ENCODE measurements around the gene MAPKAP1. TPM values are rescaled to one million over a fixed set of nuclear protein-coding genes. Genes with fewer than 3 reads are reported as not detected.

The MAPKAP1 gene
- total RNA-seq, 1 donor from 2014 or later: 74.6 TPM

DNA sequence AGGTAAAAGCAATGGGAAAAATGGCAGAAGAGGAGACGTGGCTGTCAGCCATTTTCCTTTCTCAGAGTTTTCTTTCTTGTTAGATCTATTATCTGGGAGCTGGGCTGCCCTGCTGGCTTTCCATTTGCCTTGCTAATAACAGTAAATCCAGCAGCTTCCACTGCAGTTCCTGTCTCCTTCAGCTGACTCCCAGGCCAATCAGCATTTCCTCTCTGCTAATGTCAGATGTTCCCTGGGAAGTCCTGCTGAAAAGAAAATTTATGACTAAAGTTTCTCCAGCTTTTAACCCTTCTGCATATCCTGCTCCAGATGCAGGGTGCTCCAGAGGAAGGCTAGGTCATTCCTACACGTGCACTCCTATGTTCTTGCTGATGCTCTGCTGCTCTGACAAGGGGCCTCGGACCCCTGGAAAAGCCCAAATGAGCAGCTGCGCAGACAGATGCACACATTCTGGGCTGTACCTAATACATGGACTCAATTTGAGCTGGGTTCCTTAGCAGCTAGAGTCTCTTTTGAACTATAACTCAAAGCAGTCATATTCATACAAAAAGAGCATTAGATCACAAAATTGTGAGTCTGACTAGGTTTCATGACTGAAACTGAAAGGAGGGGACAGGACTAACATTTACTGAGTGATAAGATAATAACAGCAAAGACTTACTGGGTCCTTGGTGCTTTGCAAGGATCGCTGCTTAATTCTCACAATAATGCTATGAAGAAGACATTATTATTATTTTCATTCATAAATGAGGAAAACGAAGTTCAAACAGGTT lies 182.2 kb downstream of the MAPKAP1 start:
- Mint-ChIP-seq H3K4me3 (ENCODE audit: low read depth) (no peak overlapping the region), H3K36me3 (ENCODE audit: insufficient read depth) (peaks cover 10% of the 10 kb centered on the region), H3K27ac (peak overlapping the region; percentile 55), H3K9me3 (ENCODE audit: low read depth) (no peaks in the 10 kb centered on the region), H3K4me1 (ENCODE audit: low read depth) (no peaks in the 10 kb centered on the region), H3K27me3 (no peaks in the 10 kb centered on the region)
- DNase-seq (ENCODE audit: low spot score, unreplicated experiment): no peak
- TF ChIP-seq, protein P1, sequence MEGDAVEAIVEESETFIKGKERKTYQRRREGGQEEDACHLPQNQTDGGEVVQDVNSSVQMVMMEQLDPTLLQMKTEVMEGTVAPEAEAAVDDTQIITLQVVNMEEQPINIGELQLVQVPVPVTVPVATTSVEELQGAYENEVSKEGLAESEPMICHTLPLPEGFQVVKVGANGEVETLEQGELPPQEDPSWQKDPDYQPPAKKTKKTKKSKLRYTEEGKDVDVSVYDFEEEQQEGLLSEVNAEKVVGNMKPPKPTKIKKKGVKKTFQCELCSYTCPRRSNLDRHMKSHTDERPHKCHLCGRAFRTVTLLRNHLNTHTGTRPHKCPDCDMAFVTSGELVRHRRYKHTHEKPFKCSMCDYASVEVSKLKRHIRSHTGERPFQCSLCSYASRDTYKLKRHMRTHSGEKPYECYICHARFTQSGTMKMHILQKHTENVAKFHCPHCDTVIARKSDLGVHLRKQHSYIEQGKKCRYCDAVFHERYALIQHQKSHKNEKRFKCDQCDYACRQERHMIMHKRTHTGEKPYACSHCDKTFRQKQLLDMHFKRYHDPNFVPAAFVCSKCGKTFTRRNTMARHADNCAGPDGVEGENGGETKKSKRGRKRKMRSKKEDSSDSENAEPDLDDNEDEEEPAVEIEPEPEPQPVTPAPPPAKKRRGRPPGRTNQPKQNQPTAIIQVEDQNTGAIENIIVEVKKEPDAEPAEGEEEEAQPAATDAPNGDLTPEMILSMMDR (IDR thresholded peaks at IDR 0.05; ENCODE audit: unreplicated experiment): no peak

DNA sequence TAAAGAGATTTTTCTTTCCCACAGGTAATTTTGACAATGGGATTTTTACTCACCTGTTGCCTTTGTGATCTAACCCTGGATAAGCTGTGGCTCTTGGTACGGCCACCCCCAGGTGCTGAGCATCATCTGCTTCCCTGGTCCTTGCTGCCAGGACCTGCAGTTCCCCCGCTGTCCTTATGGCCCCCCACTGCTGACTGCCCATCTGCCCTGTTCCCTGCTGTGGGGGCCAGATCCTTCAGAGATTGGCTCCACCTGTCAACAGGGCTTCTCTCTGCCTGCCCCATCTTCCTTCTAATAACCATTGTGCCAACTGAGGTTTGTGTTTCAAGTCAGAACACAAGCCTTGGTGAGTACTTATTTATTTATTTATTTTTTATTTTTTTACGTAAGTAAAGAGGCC lies 183.3 kb downstream of the MAPKAP1 start:
- DNase-seq (ENCODE audit: low spot score, unreplicated experiment): no peak
- Mint-ChIP-seq H3K27ac (no peak overlapping the region), H3K27me3 (no peaks in the 10 kb centered on the region), H3K9me3 (ENCODE audit: low read depth) (no peaks in the 10 kb centered on the region), H3K4me1 (ENCODE audit: low read depth) (no peaks in the 10 kb centered on the region), H3K36me3 (ENCODE audit: insufficient read depth) (peaks cover 10% of the 10 kb centered on the region), H3K4me3 (ENCODE audit: low read depth) (no peak overlapping the region)
- TF ChIP-seq, protein P1 (IDR thresholded peaks at IDR 0.05; ENCODE audit: unreplicated experiment): no peak

DNA sequence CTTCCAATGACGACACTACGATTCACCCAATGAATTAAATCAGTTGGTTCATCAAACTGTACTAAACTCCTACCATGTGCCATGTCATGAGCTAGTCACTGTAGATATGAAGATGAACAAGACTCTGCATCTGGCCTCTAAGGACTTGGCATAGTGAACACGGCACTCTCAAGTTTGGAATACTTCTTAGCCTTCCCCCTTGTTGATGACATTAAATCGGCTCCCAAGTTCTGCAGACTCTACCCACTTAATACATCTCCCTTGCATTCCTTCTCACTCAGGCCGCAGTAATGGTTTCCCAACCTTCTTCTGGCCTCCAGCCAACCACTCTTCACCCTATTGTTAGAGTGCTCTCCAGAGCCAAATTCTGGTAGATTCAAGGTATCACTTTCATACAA lies 184.7 kb downstream of the MAPKAP1 start:
- Mint-ChIP-seq H3K36me3 (ENCODE audit: insufficient read depth) (peaks cover 7% of the 10 kb centered on the region), H3K4me3 (ENCODE audit: low read depth) (no peak overlapping the region), H3K27me3 (peaks cover 3% of the 10 kb centered on the region), H3K4me1 (ENCODE audit: low read depth) (no peaks in the 10 kb centered on the region), H3K27ac (no peak overlapping the region), H3K9me3 (ENCODE audit: low read depth) (no peaks in the 10 kb centered on the region)
- TF ChIP-seq, protein P1 (IDR thresholded peaks at IDR 0.05; ENCODE audit: unreplicated experiment): no peak
- no peak for DNase-seq (ENCODE audit: low spot score, unreplicated experiment)

DNA sequence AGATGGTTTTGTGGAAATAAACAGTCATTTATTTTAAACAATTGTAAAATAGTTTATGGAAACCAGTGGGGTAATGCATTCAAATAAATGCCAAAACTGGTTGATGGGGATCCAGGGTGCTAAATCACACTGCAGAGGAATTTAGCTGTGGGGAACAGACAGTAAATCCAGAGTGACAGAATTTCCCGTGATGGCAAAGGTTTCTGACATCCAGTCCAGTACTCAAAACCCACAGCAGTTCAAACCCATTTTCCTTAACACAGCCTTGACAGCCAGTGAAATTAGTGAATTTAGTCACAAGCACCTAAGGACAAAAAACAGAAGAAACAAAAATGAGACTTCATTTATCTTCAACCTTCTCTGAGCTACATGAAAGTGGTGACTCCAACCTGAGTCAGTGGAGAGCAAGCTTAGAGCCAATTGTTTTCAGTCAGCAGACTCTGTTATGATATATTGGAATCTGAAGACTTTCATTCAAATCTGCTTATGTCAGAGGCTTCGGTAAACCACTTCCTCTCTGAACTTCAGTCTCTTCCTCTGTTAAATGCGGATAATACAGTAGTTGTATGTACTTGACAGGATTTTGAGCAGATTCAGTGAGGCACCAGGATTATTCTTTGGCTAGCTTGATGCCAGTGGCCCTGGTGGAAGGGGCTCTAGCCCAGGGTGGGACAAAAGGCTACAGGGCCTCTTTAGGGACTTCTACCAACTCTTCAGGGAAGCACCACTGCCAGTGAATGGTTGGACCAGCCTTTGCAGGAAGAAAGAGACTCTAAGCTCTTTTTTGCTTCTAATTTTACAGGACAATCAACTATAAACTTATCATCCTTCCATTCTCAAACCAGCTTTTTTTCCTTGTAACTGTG lies 185.3 kb downstream of the MAPKAP1 start:
- no peaks in the 10 kb centered on the region for H3K4me1 Mint-ChIP-seq (ENCODE audit: low read depth)
- H3K27me3 Mint-ChIP-seq: peaks cover 9% of the 10 kb centered on the region
- no peak overlapping the region for H3K4me3 Mint-ChIP-seq (ENCODE audit: low read depth)
- peaks cover 7% of the 10 kb centered on the region for H3K36me3 Mint-ChIP-seq (ENCODE audit: insufficient read depth)
- no peak for DNase-seq (ENCODE audit: low spot score, unreplicated experiment)
- TF ChIP-seq, protein P1 (IDR thresholded peaks at IDR 0.05; ENCODE audit: unreplicated experiment): no peak
- no peak overlapping the region for H3K27ac Mint-ChIP-seq
- H3K9me3 Mint-ChIP-seq (ENCODE audit: low read depth): no peaks in the 10 kb centered on the region

DNA sequence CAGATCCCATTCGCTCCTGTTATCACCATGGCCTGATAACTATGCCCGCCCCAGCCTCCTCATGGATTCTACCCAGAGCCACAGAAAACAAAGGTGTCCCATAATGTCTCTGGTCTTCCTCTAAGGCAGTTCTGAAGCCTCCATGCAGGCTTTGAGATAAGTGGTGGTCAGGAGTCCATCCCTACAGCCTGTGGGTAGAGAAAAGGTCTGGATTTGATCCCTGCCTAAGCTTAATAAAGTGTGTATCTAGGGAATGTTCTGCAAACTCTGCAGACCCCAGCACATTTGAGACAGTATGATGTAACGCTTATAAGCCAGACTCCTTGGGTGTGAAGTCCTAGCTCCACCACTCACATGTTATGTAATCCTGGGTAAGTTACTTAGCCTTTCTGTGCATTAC lies 187.3 kb downstream of the MAPKAP1 start:
- DNase-seq (ENCODE audit: low spot score, unreplicated experiment): no peak
- no peak overlapping the region for H3K27ac Mint-ChIP-seq
- H3K4me1 Mint-ChIP-seq (ENCODE audit: low read depth): peaks cover 13% of the 10 kb centered on the region
- H3K4me3 Mint-ChIP-seq (ENCODE audit: low read depth): no peak overlapping the region
- H3K36me3 Mint-ChIP-seq (ENCODE audit: insufficient read depth): peaks cover 7% of the 10 kb centered on the region
- H3K27me3 Mint-ChIP-seq: peaks cover 18% of the 10 kb centered on the region
- TF ChIP-seq, protein P1 (IDR thresholded peaks at IDR 0.05; ENCODE audit: unreplicated experiment): no peak
- H3K9me3 Mint-ChIP-seq (ENCODE audit: low read depth): no peaks in the 10 kb centered on the region

Measured in progenitor cell of endocrine pancreas (in vitro differentiated cells).